ENCODE results near the gene DAB1.

The DAB1 gene

GRCh38 chr1:57195436-57195941 lies 228.4 kb downstream of the DAB1 start:
- TF ChIP-seq POLR2AphosphoS5 (IDR thresholded peaks at IDR 0.05; ENCODE audit: low read depth) (no peak), SPI1 (IDR thresholded peaks at IDR 0.05; ENCODE audit: borderline replicate concordance, low read depth) (no peak), GABPA (IDR thresholded peaks at IDR 0.05; ENCODE audit: low read depth) (no peak)
- TF ChIP-seq, protein P1, sequence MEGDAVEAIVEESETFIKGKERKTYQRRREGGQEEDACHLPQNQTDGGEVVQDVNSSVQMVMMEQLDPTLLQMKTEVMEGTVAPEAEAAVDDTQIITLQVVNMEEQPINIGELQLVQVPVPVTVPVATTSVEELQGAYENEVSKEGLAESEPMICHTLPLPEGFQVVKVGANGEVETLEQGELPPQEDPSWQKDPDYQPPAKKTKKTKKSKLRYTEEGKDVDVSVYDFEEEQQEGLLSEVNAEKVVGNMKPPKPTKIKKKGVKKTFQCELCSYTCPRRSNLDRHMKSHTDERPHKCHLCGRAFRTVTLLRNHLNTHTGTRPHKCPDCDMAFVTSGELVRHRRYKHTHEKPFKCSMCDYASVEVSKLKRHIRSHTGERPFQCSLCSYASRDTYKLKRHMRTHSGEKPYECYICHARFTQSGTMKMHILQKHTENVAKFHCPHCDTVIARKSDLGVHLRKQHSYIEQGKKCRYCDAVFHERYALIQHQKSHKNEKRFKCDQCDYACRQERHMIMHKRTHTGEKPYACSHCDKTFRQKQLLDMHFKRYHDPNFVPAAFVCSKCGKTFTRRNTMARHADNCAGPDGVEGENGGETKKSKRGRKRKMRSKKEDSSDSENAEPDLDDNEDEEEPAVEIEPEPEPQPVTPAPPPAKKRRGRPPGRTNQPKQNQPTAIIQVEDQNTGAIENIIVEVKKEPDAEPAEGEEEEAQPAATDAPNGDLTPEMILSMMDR (IDR thresholded peaks at IDR 0.05; ENCODE audit: insufficient read depth, low read length) = no peak
- TF ChIP-seq, protein P2, sequence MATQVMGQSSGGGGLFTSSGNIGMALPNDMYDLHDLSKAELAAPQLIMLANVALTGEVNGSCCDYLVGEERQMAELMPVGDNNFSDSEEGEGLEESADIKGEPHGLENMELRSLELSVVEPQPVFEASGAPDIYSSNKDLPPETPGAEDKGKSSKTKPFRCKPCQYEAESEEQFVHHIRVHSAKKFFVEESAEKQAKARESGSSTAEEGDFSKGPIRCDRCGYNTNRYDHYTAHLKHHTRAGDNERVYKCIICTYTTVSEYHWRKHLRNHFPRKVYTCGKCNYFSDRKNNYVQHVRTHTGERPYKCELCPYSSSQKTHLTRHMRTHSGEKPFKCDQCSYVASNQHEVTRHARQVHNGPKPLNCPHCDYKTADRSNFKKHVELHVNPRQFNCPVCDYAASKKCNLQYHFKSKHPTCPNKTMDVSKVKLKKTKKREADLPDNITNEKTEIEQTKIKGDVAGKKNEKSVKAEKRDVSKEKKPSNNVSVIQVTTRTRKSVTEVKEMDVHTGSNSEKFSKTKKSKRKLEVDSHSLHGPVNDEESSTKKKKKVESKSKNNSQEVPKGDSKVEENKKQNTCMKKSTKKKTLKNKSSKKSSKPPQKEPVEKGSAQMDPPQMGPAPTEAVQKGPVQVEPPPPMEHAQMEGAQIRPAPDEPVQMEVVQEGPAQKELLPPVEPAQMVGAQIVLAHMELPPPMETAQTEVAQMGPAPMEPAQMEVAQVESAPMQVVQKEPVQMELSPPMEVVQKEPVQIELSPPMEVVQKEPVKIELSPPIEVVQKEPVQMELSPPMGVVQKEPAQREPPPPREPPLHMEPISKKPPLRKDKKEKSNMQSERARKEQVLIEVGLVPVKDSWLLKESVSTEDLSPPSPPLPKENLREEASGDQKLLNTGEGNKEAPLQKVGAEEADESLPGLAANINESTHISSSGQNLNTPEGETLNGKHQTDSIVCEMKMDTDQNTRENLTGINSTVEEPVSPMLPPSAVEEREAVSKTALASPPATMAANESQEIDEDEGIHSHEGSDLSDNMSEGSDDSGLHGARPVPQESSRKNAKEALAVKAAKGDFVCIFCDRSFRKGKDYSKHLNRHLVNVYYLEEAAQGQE (IDR thresholded peaks at IDR 0.05; ENCODE audit: insufficient replicate concordance, low read depth) = no peak
- Histone ChIP-seq H3K27ac (replicated peaks) (no peak overlapping the region), H3K4me3 (replicated peaks; ENCODE audit: insufficient read depth, low read length) (no peak overlapping the region), H3K27me3 (ENCODE audit: insufficient read depth, poor library complexity, severe bottlenecking) (no peaks in the 10 kb centered on the region)
- DNase-seq (ENCODE audit: low read depth in 1 of 2, low spot score in 1 of 2) = no peak

- no peak for DNase-seq (ENCODE audit: low read depth in 1 of 2, low spot score in 1 of 2)
- TF ChIP-seq POLR2AphosphoS5 (IDR thresholded peaks at IDR 0.05; ENCODE audit: low read depth) = no peak
- TF ChIP-seq GABPA (IDR thresholded peaks at IDR 0.05; ENCODE audit: low read depth) = no peak
- no peak for TF ChIP-seq SPI1 (IDR thresholded peaks at IDR 0.05; ENCODE audit: borderline replicate concordance, low read depth)
- TF ChIP-seq, protein P2 (IDR thresholded peaks at IDR 0.05; ENCODE audit: insufficient replicate concordance, low read depth) = no peak
- TF ChIP-seq, protein P1 (IDR thresholded peaks at IDR 0.05; ENCODE audit: insufficient read depth, low read length) = no peak
- Histone ChIP-seq H3K27me3 (ENCODE audit: insufficient read depth, poor library complexity, severe bottlenecking) (no peaks in the 10 kb centered on the region), H3K4me3 (replicated peaks; ENCODE audit: insufficient read depth, low read length) (no peak overlapping the region), H3K27ac (replicated peaks) (no peak overlapping the region)
Observed at GRCh38 chr1:57192222-57192621, 231.6 kb downstream of the DAB1 start.

DNA sequence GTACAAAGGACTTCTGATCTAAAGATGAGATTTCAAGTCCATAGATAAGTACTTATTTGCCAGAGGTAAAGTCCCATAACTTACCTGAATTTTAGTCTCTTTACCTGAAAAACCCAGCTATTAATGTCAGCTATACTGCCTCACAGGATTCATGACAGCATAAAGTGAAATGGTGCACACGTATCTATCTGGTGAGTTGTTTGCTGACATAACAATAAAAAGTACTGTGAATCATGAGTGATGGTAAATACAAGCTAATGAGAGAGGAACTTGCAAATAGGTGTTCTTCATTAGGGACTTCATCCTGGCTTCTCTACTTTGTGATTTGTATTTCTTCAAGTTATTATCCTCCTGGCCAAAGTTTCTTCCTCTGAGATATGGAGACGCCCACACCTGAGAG lies 233.0 kb downstream of the DAB1 start:
- TF ChIP-seq GABPA (IDR thresholded peaks at IDR 0.05; ENCODE audit: low read depth) = no peak

DNA sequence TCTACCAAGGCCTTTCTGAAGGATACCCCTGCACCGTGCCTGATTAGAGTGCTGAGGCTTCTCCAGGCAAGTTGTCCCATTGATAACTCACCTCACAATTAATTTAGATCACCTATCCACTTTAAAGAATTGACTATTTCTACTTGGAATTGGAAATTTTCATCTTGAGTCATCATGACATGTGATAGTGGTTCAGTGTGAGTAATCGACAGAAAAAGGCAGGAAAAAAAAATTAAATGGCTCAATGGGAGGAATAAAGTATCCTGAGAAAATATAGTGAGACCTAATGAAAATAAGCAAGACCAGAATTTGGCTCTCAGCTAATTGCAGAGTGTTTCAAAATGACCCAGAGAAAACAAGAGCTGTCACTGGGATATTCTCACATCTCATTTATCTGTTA lies 235.7 kb downstream of the DAB1 start:
- no peak overlapping the region for H3K27ac ChIP-seq (replicated peaks)
- TF ChIP-seq, protein P1 (IDR thresholded peaks at IDR 0.05; ENCODE audit: insufficient read depth, low read length) = no peak
- TF ChIP-seq SPI1 (IDR thresholded peaks at IDR 0.05; ENCODE audit: borderline replicate concordance, low read depth) (no peak), POLR2AphosphoS5 (IDR thresholded peaks at IDR 0.05; ENCODE audit: low read depth) (no peak), GABPA (IDR thresholded peaks at IDR 0.05; ENCODE audit: low read depth) (no peak)
- TF ChIP-seq, protein P2 (IDR thresholded peaks at IDR 0.05; ENCODE audit: insufficient replicate concordance, low read depth) = no peak
- H3K27me3 ChIP-seq (ENCODE audit: insufficient read depth, poor library complexity, severe bottlenecking) = no peaks in the 10 kb centered on the region
- H3K4me3 ChIP-seq (replicated peaks; ENCODE audit: insufficient read depth, low read length) = no peak overlapping the region
- DNase-seq (ENCODE audit: low read depth in 1 of 2, low spot score in 1 of 2) = no peak

More for the DNA sequence above, 233.0 kb downstream of the DAB1 start:
- DNase-seq (ENCODE audit: low read depth in 1 of 2, low spot score in 1 of 2) = no peak
- no peak overlapping the region for H3K27ac ChIP-seq (replicated peaks)
- no peaks in the 10 kb centered on the region for H3K27me3 ChIP-seq (ENCODE audit: insufficient read depth, poor library complexity, severe bottlenecking)
- H3K4me3 ChIP-seq (replicated peaks; ENCODE audit: insufficient read depth, low read length) = no peak overlapping the region

Measured in HL-60 (cell line).